SK-N-SH (cell line): Measurements from ENCODE around the gene UBE4B. TPM values are rescaled to one million over a fixed set of nuclear protein-coding genes. Genes with fewer than 3 reads are reported as not detected.
A peak's percentile ranks its signal among the peaks of the same experiment; 100 is the strongest.
"Not testable (repeated sequence)": the region's sequence is repeated elsewhere in the genome, so short reads cannot be mapped to it uniquely, and the experiment has no call there.

ENCODE experiments used
- CTCF ChIA-PET: fragments of 300-600, 350-600 bp; formaldehyde crosslinking; extraction: SDS; loops from one replicate; lab custom pipeline; 2021; lab: Yijun Ruan, JAX
- POLR2A ChIA-PET: fragments of 350-600 bp; sonication (Branson Sonifier 250); formaldehyde crosslinking; extraction: SDS; loops from one replicate; lab custom pipeline; 2020; ENCODE audit warnings: antibody characterized with exemption, inconsistent platforms; lab: Yijun Ruan, JAX
- DNase-seq: peaks from one replicate; pipeline ENCODE4 v3.0.0; 2012
- H2AFZ ChIP-seq: fragments of 200-600 bp; sonication (generic); 2 replicates; pipeline ENCODE4 v1.8.1; 2016; ENCODE audit warnings: antibody characterized with exemption, mild to moderate bottlenecking, low read depth
- H3F3A ChIP-seq: fragments of 200-600 bp; sonication (generic); replicated peaks from 2 replicates; pipeline ENCODE3; 2016; ENCODE audit warnings: antibody characterized with exemption, mild to moderate bottlenecking; ENCODE audit not compliant: insufficient read depth
- H3K27ac ChIP-seq, 2 experiments: fragments of 200-500 bp in 1 of 2; fragments of 200-600 bp in 1 of 2; sonication (Bioruptor generic) in 1 of 2; sonication (generic), shearing (Covaris generic) in 1 of 2; 2 replicates each; pipeline versions ENCODE4 v1.5.1 to v1.6.1; 2014 to 2016; ENCODE audit warnings: low read depth in 2 of 2, inconsistent platforms in 1 of 2, low read length in 1 of 2, mild to moderate bottlenecking in 1 of 2, mixed read lengths in 1 of 2
- H3K27me3 ChIP-seq: fragments of 200-600 bp; sonication (generic), shearing (Covaris generic); 2 replicates; pipeline ENCODE4 v1.6.1; 2016; ENCODE audit warnings: mixed run types; ENCODE audit not compliant: insufficient read depth
- H3K36me3 ChIP-seq, 2 experiments: fragments of 200-500 bp in 1 of 2; fragments of 200-600 bp in 1 of 2; sonication (Bioruptor generic) in 1 of 2; sonication (generic) in 1 of 2; replicated peaks in 1 of 2; 2 replicates each; pipeline versions ENCODE3 to v1.5.1; 2014 to 2016; ENCODE audit warnings: low read length in 1 of 2, mild to moderate bottlenecking in 1 of 2; ENCODE audit not compliant: insufficient read depth in 2 of 2, control insufficient read depth in 1 of 2
- H3K4me1 ChIP-seq, 2 experiments: fragments of 200-500 bp in 1 of 2; fragments of 200-600 bp in 1 of 2; sonication (Bioruptor generic) in 1 of 2; sonication (generic), shearing (Covaris generic) in 1 of 2; 2 replicates each; pipeline versions ENCODE4 v1.5.1 to v1.6.1; 2014 to 2016; ENCODE audit warnings: low read depth in 1 of 2, low read length in 1 of 2, mixed run types in 1 of 2; ENCODE audit not compliant: insufficient read depth in 2 of 2, control insufficient read depth in 1 of 2
- H3K4me2 ChIP-seq: fragments of 200-600 bp; sonication (generic), shearing (Covaris generic); 2 replicates; pipeline ENCODE4 v1.6.1; 2017; ENCODE audit warnings: mixed run types
- H3K4me3 ChIP-seq, 2 experiments: fragments of 200-500 bp in 1 of 2; fragments of 200-600 bp in 1 of 2; sonication (Bioruptor generic) in 1 of 2; sonication (generic), shearing (Covaris generic) in 1 of 2; 2 replicates each; pipeline versions ENCODE4 v1.5.1 to v1.8.1; 2014 to 2016; ENCODE audit warnings: low read depth in 2 of 2, inconsistent platforms in 1 of 2, low read length in 1 of 2, mild to moderate bottlenecking in 1 of 2, mixed read lengths in 1 of 2, moderate library complexity in 1 of 2
- H3K79me2 ChIP-seq: fragments of 200-600 bp; sonication (generic); 2 replicates; pipeline ENCODE4 v1.8.1; 2017; ENCODE audit warnings: mild to moderate bottlenecking; ENCODE audit not compliant: insufficient read depth
- H3K9ac ChIP-seq: fragments of 200-600 bp; sonication (generic); 2 replicates; pipeline ENCODE4 v1.6.1; 2017; ENCODE audit warnings: mixed run types
- H3K9me2 ChIP-seq: fragments of 200-600 bp; sonication (generic); 2 replicates; pipeline ENCODE4 v1.6.1; 2017; ENCODE audit warnings: mixed run types
- H3K9me3 ChIP-seq: fragments of 200-600 bp; sonication (generic); 2 replicates; pipeline ENCODE4 v1.6.1; 2017; ENCODE audit warnings: mixed run types, mild to moderate bottlenecking, moderate library complexity
- H4K20me1 ChIP-seq: fragments of 200-600 bp; sonication (generic); 2 replicates; pipeline ENCODE4 v1.6.1; 2017; ENCODE audit warnings: mild to moderate bottlenecking, mixed run types; ENCODE audit not compliant: insufficient read depth
- ELF1 ChIP-seq: IDR thresholded peaks from 2 replicates; pipeline ENCODE4 v1.4.0; 2012
- FOSL2 ChIP-seq: IDR thresholded peaks from 2 replicates; pipeline ENCODE4 v1.4.0; 2012; ENCODE audit warnings: low read depth, mild to moderate bottlenecking, moderate library complexity, borderline replicate concordance
- MXI1 ChIP-seq: IDR thresholded peaks from 2 replicates; pipeline ENCODE4 v1.6.1; 2012; ENCODE audit warnings: mild to moderate bottlenecking, low read depth, low read length, improper control_type of control experiment
- NFIC ChIP-seq: IDR thresholded peaks from 2 replicates; pipeline ENCODE4 v1.4.0; 2012; ENCODE audit warnings: borderline replicate concordance
- RFX5 ChIP-seq: IDR thresholded peaks from 2 replicates; pipeline ENCODE4 v1.6.1; 2012; ENCODE audit warnings: mild to moderate bottlenecking, improper control_type of control experiment, low read length
- TCF12 ChIP-seq: IDR thresholded peaks from 2 replicates; pipeline ENCODE4 v1.4.0; 2012
- TEAD4 ChIP-seq: IDR thresholded peaks from 2 replicates; pipeline ENCODE4 v1.4.0; 2012; ENCODE audit warnings: mild to moderate bottlenecking, borderline replicate concordance; ENCODE audit not compliant: insufficient read depth
- YY1 ChIP-seq: IDR thresholded peaks from 2 replicates; pipeline ENCODE4 v1.4.0; 2012; ENCODE audit warnings: low read depth, mild to moderate bottlenecking
- WGBS: methylation state at CpG from one replicate; pipeline ENCODE4 v1.1.6; 2017; ENCODE audit warnings: low lambda C conversion rate; 5-methylcytosine and 5-hydroxymethylcytosine counted together
- polyA plus RNA-seq, 3 experiments: library from polyadenylated mRNA; depleted of rRNA; stranded (reverse); fragments of >200 nt; gene quantifications; 2 replicates each; pipeline ENCODE4 v1.2.3, GENCODE V29; 2012
- TF ChIP-seq, protein P1 (sequence below): IDR thresholded peaks from 2 replicates; pipeline ENCODE4 v1.4.0; 2012; ENCODE audit warnings: low read depth, borderline replicate concordance

Gene UBE4B
- polyA plus RNA-seq, 1 of the 3 experiments (the other 2 are of a cell fraction): 19.1 TPM

DNA sequence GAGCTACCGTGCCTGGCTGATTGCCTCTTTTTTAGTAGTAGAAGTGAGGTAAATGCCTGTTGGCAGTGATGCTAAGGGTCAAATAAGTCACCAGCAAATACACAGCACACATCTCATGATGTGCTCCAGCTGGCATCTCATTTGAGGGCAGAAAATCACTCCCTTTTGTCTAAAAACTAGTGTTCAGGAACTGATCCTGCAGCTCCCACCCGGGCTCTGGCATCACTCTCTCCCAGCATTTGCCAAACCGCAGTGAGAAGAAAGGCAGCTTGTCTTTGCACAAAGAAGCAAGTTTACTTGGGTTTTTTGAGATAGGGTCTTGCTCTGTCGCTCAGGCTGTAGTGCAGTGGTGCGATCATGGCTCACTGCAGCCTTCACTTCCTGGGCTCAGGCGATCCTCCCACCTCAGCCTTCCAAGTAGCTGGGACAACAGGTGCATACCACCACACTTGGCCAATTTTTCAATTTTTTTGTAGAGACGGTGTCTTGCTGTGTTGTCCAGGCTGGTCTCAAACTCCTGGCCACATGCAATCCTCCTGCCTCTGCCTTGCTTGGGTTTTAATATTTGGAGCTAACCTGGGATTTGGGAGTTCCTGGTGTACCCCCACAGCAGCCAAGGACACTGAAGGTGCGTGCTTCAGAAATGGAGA is 31.6 kb upstream of the UBE4B start:
- H3K4me2 ChIP-seq: no peak overlapping the region
- H3K27ac ChIP-seq: no peak overlapping the region
- no peak overlapping the region for H3K4me3 ChIP-seq
- H3K79me2 ChIP-seq: no peaks in the 10 kb centered on the region
- ChIA-PET POLR2A (no interaction called here), CTCF (interaction anchor here (1.4 kb wide), 1 partner anchor 32 kb away, joined by 3 read pairs; no protein-coding TSS in a partner anchor)
- H4K20me1 ChIP-seq: no peaks in the 10 kb centered on the region
- H3K27me3 ChIP-seq: peaks cover 8% of the 10 kb centered on the region; the same call in 1 of the 2 replicates
- H3K9me2 ChIP-seq: no peaks in the 10 kb centered on the region
- WGBS: 67% methylated on average over 8 of the region's 8 CpGs
- no peak overlapping the region for H2AFZ ChIP-seq
- DNase-seq: no peak
- TF ChIP-seq ELF1 (no peak), YY1 (no peak), TCF12 (no peak), FOSL2 (no peak), MXI1 (no peak), TEAD4 (no peak), RFX5 (no peak)
- no peaks in the 10 kb centered on the region for H3K9me3 ChIP-seq
- H3F3A ChIP-seq: no peaks in the 10 kb centered on the region
- H3K36me3 ChIP-seq: no peaks in the 10 kb centered on the region
- H3K4me1 ChIP-seq: no peaks in the 10 kb centered on the region; a peak in 1 of 4 replicates
- H3K9ac ChIP-seq: no peak overlapping the region

DNA sequence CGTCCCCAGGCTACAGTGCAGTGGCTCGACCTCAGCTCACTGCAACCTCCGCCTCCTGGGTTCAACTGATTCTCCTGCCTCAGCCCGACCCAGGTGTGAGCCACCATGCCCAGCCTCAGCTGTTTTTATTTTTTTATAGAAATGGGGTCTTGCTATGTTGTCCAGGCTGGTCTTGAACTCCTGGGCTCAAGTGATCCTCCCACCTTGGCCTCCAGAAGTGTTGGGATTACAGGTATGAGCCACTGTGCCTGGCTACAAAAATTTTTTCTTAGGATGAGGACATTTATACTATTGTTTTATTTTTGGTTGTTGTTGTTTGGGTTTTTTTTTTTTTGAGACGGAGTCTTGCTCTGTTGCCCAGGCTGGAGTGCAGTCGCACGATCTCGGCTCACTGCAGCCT is 27.5 kb upstream of the UBE4B start:
- H3K9me3 ChIP-seq, H3K4me1 ChIP-seq, H3K4me2 ChIP-seq, H3K27ac ChIP-seq, DNase-seq, H3K4me3 ChIP-seq, POLR2A ChIA-PET, H3K79me2 ChIP-seq, H3K36me3 ChIP-seq, H4K20me1 ChIP-seq, H3K27me3 ChIP-seq, H3F3A ChIP-seq, H3K9ac ChIP-seq, H3K9me2 ChIP-seq, H2AFZ ChIP-seq: not testable (repeated sequence)
- CTCF ChIA-PET: interaction anchor here (0.6 to 1.9 kb wide), 2 partner anchors 11 to 50 kb away, joined by 4 to 6 read pairs; no protein-coding TSS in a partner anchor
- WGBS: 78% methylated on average over 8 of the region's 8 CpGs

DNA sequence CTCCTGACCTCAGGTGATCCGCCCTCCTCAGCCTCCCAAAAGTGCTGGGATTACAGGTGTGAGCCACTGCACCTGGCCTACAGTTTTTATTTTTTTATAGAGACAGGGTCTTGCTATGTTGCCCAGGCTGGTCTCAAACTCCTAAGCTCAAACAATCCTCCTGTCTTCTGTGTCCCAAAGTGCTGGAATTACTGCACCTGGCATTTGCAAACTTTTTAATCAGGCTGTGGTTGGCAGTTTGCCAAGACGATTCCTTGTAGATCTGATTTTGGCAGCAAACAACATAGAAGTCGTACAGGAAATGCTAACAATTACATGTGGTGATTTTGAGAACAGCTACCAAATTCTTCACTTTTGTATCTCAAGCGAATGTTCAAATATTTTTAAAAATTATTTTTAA is 25.6 kb upstream of the UBE4B start:
- H3K4me2 ChIP-seq: no peak overlapping the region
- no peaks in the 10 kb centered on the region for H3K27me3 ChIP-seq
- H3K36me3 ChIP-seq: no peaks in the 10 kb centered on the region
- H3K4me1 ChIP-seq: no peaks in the 10 kb centered on the region
- no peak overlapping the region for H2AFZ ChIP-seq
- no peak overlapping the region for H3K4me3 ChIP-seq
- H3K27ac ChIP-seq: no peak overlapping the region
- H4K20me1 ChIP-seq: no peaks in the 10 kb centered on the region
- WGBS: 39% methylated on average over 4 of the region's 4 CpGs
- no peaks in the 10 kb centered on the region for H3K79me2 ChIP-seq
- H3K9me3 ChIP-seq: no peaks in the 10 kb centered on the region
- CTCF ChIA-PET: interaction anchor here (1.4 kb wide), 1 partner anchor 56 kb away, joined by 5 read pairs; no protein-coding TSS in a partner anchor
- no peak overlapping the region for H3K9ac ChIP-seq
- no peaks in the 10 kb centered on the region for H3F3A ChIP-seq
- POLR2A ChIA-PET: no interaction called here
- TF ChIP-seq, protein P1, sequence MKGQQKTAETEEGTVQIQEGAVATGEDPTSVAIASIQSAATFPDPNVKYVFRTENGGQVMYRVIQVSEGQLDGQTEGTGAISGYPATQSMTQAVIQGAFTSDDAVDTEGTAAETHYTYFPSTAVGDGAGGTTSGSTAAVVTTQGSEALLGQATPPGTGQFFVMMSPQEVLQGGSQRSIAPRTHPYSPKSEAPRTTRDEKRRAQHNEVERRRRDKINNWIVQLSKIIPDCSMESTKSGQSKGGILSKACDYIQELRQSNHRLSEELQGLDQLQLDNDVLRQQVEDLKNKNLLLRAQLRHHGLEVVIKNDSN: no peak
- peak; percentile 41 for TF ChIP-seq NFIC
- H3K9me2 ChIP-seq: no peaks in the 10 kb centered on the region
- DNase-seq: no peak
